Measurements from ENCODE around the gene APEH. TPM values are rescaled to one million over a fixed set of nuclear protein-coding genes. Genes with fewer than 3 reads are reported as not detected.

Gene APEH
- total RNA-seq, 1 experiment from 2014 or later: 273 TPM

- TF ChIP-seq NR1H2 (CRISPR knock-in tag; IDR thresholded peaks at IDR 0.05) (no peak), ZNF532 (CRISPR knock-in tag; IDR thresholded peaks at IDR 0.05; ENCODE audit: borderline replicate concordance) (no peak), ZNF425 (CRISPR knock-in tag; conservative IDR thresholded peaks at IDR 0.05) (no peak), ZNF121 (CRISPR knock-in tag; IDR thresholded peaks at IDR 0.05) (no peak), ARID4B (CRISPR knock-in tag; IDR thresholded peaks at IDR 0.05; ENCODE audit: borderline replicate concordance) (peak; percentile 84; the same call in 1 of the 2 replicates), NFYB (CRISPR knock-in tag; conservative IDR thresholded peaks at IDR 0.05; ENCODE audit: low read depth) (no peak), ATF3 (CRISPR knock-in tag; conservative IDR thresholded peaks at IDR 0.05) (no peak), ZNF396 (CRISPR knock-in tag; IDR thresholded peaks at IDR 0.05; ENCODE audit: borderline replicate concordance) (no peak), TEAD1 (CRISPR knock-in tag; IDR thresholded peaks at IDR 0.05) (peak; percentile 56), ETV6 (CRISPR knock-in tag; IDR thresholded peaks at IDR 0.05) (peak; percentile 92), ZBTB21 (CRISPR knock-in tag; IDR thresholded peaks at IDR 0.05; ENCODE audit: borderline replicate concordance) (peak; percentile 62; the same call in 1 of the 2 replicates), SOX15 (CRISPR knock-in tag; IDR thresholded peaks at IDR 0.05) (no peak), NFE2L1 (CRISPR knock-in tag; IDR thresholded peaks at IDR 0.05) (peak; percentile 75; the same call in 1 of the 2 replicates), USF1 (CRISPR knock-in tag; IDR thresholded peaks at IDR 0.05) (no peak), ZNF281 (CRISPR knock-in tag; IDR thresholded peaks at IDR 0.05) (no peak)
- TF ChIP-seq, protein P1, sequence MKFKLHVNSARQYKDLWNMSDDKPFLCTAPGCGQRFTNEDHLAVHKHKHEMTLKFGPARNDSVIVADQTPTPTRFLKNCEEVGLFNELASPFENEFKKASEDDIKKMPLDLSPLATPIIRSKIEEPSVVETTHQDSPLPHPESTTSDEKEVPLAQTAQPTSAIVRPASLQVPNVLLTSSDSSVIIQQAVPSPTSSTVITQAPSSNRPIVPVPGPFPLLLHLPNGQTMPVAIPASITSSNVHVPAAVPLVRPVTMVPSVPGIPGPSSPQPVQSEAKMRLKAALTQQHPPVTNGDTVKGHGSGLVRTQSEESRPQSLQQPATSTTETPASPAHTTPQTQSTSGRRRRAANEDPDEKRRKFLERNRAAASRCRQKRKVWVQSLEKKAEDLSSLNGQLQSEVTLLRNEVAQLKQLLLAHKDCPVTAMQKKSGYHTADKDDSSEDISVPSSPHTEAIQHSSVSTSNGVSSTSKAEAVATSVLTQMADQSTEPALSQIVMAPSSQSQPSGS (CRISPR knock-in tag; IDR thresholded peaks at IDR 0.05; ENCODE audit: borderline replicate concordance, low read depth): no peak
- TF ChIP-seq, protein P2, sequence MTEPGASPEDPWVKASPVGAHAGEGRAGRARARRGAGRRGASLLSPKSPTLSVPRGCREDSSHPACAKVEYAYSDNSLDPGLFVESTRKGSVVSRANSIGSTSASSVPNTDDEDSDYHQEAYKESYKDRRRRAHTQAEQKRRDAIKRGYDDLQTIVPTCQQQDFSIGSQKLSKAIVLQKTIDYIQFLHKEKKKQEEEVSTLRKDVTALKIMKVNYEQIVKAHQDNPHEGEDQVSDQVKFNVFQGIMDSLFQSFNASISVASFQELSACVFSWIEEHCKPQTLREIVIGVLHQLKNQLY (CRISPR knock-in tag; IDR thresholded peaks at IDR 0.05): no peak
- TF ChIP-seq, protein P3, sequence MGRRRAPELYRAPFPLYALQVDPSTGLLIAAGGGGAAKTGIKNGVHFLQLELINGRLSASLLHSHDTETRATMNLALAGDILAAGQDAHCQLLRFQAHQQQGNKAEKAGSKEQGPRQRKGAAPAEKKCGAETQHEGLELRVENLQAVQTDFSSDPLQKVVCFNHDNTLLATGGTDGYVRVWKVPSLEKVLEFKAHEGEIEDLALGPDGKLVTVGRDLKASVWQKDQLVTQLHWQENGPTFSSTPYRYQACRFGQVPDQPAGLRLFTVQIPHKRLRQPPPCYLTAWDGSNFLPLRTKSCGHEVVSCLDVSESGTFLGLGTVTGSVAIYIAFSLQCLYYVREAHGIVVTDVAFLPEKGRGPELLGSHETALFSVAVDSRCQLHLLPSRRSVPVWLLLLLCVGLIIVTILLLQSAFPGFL (CRISPR knock-in tag; IDR thresholded peaks at IDR 0.05; ENCODE audit: borderline replicate concordance): no peak
These were observed 15.1 kb downstream of the APEH start, which contains the start of the genes MST1 and RNF123 (continued) for GRCh38 chr3:49689046-49689907.
